Stimulated activated CD8-positive, alpha-beta memory T cell treated with anti-CD3 and anti-CD28 coated beads, Interleukin-15, amount 100 ng/mL, for 4 hours (primary cell): ENCODE data around the gene TBC1D17.
A peak's percentile ranks its signal among the peaks of the same experiment; 100 is the strongest.
"Not testable (repeated sequence)": the region's sequence is repeated elsewhere in the genome, so short reads cannot be mapped to it uniquely, and the experiment has no call there.

Experiments
- DNase-seq, 2 donors: peaks; one replicate each; pipeline ENCODE4 v3.0.0-alpha.2; 2020; ENCODE audit warnings: low read depth in 2 of 2

The TBC1D17 gene

GRCh38 chr19:49921871-49922795 is 44.6 kb downstream of the TBC1D17 start:
- DNase-seq = no peak

DNA sequence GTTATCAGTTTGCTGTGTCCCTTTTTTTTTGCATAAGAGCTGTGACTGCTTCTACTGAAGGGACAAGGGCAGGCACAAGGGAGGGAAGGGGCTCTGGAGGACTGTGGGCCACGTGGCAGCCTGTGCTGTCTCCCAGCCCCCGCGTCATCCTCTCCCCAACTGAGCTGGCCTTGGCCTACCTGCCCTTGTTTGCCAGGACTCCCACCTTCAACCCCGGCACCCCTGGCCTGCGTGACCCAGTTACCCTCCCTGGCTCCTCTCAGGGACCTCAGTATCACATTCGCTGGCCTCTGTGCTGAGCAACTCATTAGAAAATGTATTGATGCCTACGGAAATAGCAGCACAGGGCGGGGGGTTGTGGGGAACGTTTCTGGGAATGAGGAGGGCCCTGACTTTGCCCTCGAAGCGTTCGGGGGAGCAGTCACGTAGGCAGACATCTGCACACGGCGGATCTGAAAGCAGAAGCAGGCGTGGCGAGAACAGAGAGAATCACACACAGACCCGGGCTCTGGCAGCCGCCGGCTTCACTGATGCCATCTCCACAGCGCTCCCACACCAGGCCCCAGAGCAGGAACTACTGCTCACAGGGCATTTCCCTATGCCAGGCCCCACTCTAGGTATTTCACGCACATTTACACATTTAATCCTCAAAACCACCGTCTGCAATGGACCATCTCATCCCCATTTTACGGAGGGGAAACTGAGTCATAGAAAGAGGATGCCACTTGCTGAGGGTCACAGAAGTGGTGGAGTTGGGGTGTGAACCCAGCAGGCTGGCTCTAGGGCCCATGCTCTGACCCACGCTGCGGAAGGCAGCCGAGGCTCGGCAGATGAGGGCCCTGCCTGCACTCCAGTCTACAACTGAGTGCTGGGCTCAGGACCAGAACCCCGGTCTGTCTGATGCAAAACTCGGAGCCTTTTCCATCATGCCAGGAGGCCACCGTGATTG is 45.8 kb downstream of the TBC1D17 start:
- DNase-seq = no peak

- no peak for DNase-seq
Observed at GRCh38 chr19:49924004-49924880, 46.7 kb downstream of the TBC1D17 start.

- DNase-seq = not testable (repeated sequence)
Observed at GRCh38 chr19:49924881-49925210, 47.3 kb downstream of the TBC1D17 start.

GRCh38 chr19:49925486-49925885 is 48.0 kb downstream of the TBC1D17 start:
- DNase-seq = no peak

DNA sequence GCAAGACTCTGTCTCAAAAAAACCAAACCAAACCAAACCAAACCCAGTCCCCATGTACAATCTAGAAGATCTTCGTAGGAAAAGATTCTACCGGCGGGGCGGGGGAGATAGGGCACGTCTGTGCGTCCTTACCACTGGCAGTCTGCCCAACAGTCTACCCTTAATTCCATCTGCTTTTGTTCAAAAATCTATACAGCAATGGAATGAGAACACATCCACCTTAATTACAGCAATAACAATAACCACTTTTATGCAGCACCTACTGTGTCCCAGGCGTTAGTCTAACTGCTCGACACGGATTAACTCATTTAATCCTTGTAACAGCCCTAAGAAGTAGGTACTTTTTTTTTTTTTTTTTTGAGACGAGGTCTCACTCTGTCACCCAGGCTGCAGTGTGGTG is 49.0 kb downstream of the TBC1D17 start:
- DNase-seq = no peak

GRCh38 chr19:49927526-49928264 is 50.2 kb downstream of the TBC1D17 start:
- no peak for DNase-seq

DNA sequence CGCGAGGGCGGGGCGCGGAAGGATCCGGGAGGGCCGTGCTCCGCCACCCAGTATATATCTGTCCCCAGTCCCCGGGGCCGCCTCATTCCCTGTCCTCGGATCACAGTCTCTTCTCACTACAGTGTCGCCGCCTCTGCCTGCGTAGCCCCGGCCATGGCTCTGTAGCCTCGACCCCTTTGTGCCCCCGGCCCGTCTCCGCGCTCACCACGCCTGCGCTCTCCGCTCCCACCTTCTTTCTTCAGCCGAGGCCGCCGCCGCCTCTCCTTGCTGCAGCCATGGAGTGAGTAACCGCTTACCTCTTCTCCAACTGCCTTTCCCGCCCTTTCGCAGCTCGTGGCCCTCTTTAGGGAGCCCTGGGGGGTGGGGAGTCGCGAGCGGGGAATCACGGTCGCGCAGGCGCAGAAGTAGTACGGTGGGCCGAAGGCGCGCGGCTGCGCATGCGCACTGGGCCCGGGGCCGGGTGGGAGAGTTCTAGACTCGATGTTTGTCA is 51.7 kb downstream of the TBC1D17 start, which contains the start of the genes ATF5 and NUP62:
TSS of gene ATF5 (plus strand) at position 85 of the 490 bp plus-strand sequence. CDS start 1,646 bp downstream, outside the sequence.
TSS of gene NUP62 (minus strand) at position 384 of the 490 bp plus-strand sequence. CDS start 19,697 bp downstream, outside the sequence.
- DNase-seq = peak; percentile 79

- DNase-seq = peak; percentile 77 to 90
Observed at GRCh38 chr19:49929611-49930482, 52.3 kb downstream of the TBC1D17 start.

- no peak for DNase-seq
Observed at GRCh38 chr19:49930483-49931011, 53.0 kb downstream of the TBC1D17 start.

DNA sequence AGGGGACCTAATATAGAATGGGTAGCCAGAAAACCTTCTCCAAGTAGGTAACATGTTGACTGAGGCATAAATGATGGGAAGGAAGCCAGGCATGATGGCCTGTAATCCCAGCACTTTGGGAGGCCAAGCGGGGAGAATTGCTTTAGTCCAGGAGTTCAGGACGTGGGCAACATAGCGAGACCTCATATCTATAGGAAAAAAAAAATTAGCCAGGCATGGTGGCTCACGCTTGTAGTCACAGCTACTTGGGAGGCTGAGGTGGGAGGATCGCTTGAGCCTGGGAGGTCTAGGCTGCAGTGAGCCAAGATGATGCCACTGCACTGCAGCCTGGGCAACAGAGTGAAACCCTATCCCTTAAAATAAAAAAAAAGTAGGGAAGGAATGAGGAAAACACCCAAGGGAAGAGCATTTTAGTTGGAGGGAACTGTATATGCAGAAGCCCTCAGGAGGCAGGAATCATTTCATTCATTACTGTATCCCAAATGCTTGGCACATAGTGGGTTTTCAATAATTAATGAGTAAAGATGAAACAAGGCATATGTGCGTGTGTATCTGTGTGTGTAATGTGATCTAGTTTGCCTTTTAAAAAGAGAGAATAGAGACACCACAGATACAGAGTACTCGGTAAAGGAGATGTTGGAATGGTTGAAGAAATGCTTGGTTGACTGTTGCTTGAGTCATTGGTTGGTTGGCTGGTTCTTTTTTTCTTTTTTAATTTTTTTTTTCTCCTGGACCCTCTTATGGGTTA is 54.0 kb downstream of the TBC1D17 start:
- no peak for DNase-seq

DNA sequence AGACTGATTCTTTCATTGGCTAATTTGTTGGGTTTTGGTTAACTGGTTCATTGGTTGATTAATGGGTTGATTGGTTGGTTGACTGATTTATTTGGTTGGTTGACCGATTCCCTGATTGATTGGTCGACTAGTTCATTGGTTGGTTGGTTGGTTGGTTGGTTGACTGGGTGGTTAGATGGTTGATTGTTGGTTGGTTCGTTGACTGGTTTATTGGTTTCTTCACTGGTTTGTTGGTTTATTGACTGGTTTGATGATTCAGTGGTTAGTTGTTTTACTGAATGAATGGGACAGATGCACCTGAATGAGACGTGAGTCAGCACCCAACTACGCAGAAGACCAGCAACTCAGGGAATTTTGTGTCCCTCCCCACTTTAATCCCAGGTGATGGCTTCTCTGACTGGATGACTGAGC is 54.5 kb downstream of the TBC1D17 start:
- no peak for DNase-seq

DNA sequence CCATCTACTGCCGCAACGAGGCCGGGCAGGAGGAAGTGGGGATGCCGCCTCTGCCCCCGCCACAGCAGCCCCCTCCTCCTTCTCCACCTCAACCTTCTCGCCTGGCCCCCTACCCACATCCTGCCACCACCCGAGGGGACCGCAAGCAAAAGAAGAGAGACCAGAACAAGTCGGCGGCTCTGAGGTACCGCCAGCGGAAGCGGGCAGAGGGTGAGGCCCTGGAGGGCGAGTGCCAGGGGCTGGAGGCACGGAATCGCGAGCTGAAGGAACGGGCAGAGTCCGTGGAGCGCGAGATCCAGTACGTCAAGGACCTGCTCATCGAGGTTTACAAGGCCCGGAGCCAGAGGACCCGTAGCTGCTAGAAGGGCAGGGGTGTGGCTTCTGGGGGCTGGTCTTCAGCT is 55.2 kb downstream of the TBC1D17 start:
- no peak for DNase-seq

DNA sequence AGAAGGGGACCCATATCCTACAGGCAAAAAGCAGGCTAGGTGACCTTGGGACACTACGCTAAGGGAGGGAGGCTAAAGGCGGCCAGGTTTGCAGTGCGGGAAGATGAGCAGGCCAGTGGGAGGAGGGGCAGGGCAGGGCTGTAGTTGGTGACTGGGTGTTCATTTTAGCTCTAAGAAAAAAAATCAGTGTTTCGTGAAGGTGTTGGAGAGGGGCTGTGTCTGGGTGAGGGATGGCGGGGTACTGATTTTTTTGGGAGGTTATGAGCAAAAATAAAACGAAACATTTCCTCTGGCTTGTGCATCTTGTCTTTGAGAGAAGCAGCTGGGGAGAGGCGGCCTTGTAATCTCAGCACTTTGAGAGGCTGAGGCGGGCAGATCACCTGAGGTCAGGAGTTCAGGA is 56.1 kb downstream of the TBC1D17 start:
- DNase-seq = no peak

DNA sequence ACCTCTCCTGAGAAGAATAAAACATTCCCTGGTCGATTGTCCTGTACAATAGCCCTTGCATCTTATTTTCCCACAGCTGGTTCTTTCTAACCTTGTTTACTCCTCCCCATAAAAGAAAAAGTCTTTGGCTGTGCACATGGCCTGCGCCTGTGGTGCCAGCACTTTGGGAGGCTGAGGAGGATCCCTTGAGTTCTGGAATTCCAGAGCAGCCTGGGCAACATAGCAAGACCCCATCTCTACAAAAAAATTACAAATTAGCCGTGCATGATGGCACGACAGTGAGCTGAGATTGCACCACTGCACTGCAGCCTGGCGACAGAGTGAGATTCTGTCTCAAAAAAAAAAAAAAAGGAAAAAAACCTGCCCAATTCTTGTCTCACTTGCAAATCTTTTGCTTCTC is 59.0 kb downstream of the TBC1D17 start:
- no peak for DNase-seq

- peak; percentile 41 to 48 for DNase-seq
Observed at GRCh38 chr19:49937750-49938381, 60.4 kb downstream of the TBC1D17 start.
